Activated gamma-delta T cell treated with Interleukin-2 at 50 U/mL for 16 hours (primary cell): ENCODE data around the gene ZRANB3.
"Not testable (repeated sequence)": the region's sequence is repeated elsewhere in the genome, so short reads cannot be mapped to it uniquely, and the experiment has no call there.

Experiments
- DNase-seq: peaks from one replicate; pipeline ENCODE4 v3.0.0-alpha.2; 2020

Gene ZRANB3

GRCh38 chr2:135320465-135321355 is 210.3 kb downstream of the ZRANB3 start:
- no peak for DNase-seq

GRCh38 chr2:135318808-135319207 is 212.2 kb downstream of the ZRANB3 start:
- DNase-seq: no peak

- no peak for DNase-seq
Observed at GRCh38 chr2:135317375-135317774, 213.6 kb downstream of the ZRANB3 start.

GRCh38 chr2:135311962-135312361 is 219.1 kb downstream of the ZRANB3 start:
- no peak for DNase-seq

GRCh38 chr2:135311268-135311667 is 219.8 kb downstream of the ZRANB3 start:
- DNase-seq: no peak

- DNase-seq: no peak
Observed at GRCh38 chr2:135304694-135305093, 226.3 kb downstream of the ZRANB3 start.

GRCh38 chr2:135299658-135300244 is 231.3 kb downstream of the ZRANB3 start:
- no peak for DNase-seq

GRCh38 chr2:135299165-135299564 is 231.9 kb downstream of the ZRANB3 start:
- no peak for DNase-seq

- not testable (repeated sequence) for DNase-seq
Observed at GRCh38 chr2:135287121-135287520, 243.9 kb downstream of the ZRANB3 start.

- no peak for DNase-seq
Observed at GRCh38 chr2:135285391-135285790, 245.6 kb downstream of the ZRANB3 start.

GRCh38 chr2:135281379-135281778 is 249.6 kb downstream of the ZRANB3 start:
- no peak for DNase-seq

- DNase-seq: no peak
Observed at GRCh38 chr2:135279209-135279608, 251.8 kb downstream of the ZRANB3 start.

- no peak for DNase-seq
Observed at GRCh38 chr2:135276525-135276924, 254.5 kb downstream of the ZRANB3 start.

GRCh38 chr2:135271006-135271405 is 260.0 kb downstream of the ZRANB3 start:
- no peak for DNase-seq

GRCh38 chr2:135265960-135266490 is 265.0 kb downstream of the ZRANB3 start:
- no peak for DNase-seq

- DNase-seq: no peak
Observed at GRCh38 chr2:135259123-135259522, 271.9 kb downstream of the ZRANB3 start.

- no peak for DNase-seq
Observed at GRCh38 chr2:135258193-135258592, 272.8 kb downstream of the ZRANB3 start.

- no peak for DNase-seq
Observed at GRCh38 chr2:135257383-135258090, 273.5 kb downstream of the ZRANB3 start.

GRCh38 chr2:135256531-135257260 is 274.3 kb downstream of the ZRANB3 start:
- DNase-seq: no peak

- DNase-seq: no peak
Observed at GRCh38 chr2:135255208-135255607, 275.8 kb downstream of the ZRANB3 start.

- DNase-seq: no peak
Observed at GRCh38 chr2:135252805-135253458, 278.1 kb downstream of the ZRANB3 start.

GRCh38 chr2:135248611-135249010 is 282.4 kb downstream of the ZRANB3 start:
- no peak for DNase-seq
